Activated naive CD8-positive, alpha-beta T cell treated with anti-CD3 and anti-CD28 coated beads for 36 hours (primary cell): ENCODE data around the gene UNK. TPM values are rescaled to one million over a fixed set of nuclear protein-coding genes. Genes with fewer than 3 reads are reported as not detected.
A peak's percentile ranks its signal among the peaks of the same experiment; 100 is the strongest.
"Not testable (repeated sequence)": the region's sequence is repeated elsewhere in the genome, so short reads cannot be mapped to it uniquely, and the experiment has no call there.

Experiments
- DNase-seq: peaks from one replicate; pipeline ENCODE4 v3.0.0; 2021
- H3K27ac Mint-ChIP-seq: one replicate; pipeline ENCODE4 v1.8.0; 2022; ENCODE audit warnings: mild to moderate bottlenecking, moderate library complexity, mixed read lengths
- H3K27me3 Mint-ChIP-seq: one replicate; pipeline ENCODE4 v1.8.0; 2022; ENCODE audit warnings: mild to moderate bottlenecking, mixed read lengths
- H3K36me3 Mint-ChIP-seq: one replicate; pipeline ENCODE4 v1.8.0; 2021; ENCODE audit warnings: mild to moderate bottlenecking, mixed read lengths
- H3K4me1 Mint-ChIP-seq: one replicate; pipeline ENCODE4 v1.8.0; 2021; ENCODE audit warnings: mixed read lengths
- H3K4me3 Mint-ChIP-seq: one replicate; pipeline ENCODE4 v1.8.0; 2022; ENCODE audit warnings: mild to moderate bottlenecking, moderate library complexity, mixed read lengths
- H3K9me3 Mint-ChIP-seq: one replicate; pipeline ENCODE4 v1.8.0; 2022; ENCODE audit warnings: mixed read lengths
- total RNA-seq, 2 experiments: library from RNA; stranded (reverse); gene quantifications; one replicate each; pipeline ENCODE4 v1.2.3, GENCODE V29; 2021

UNK gene
- total RNA-seq, 2 experiments from 2014 or later: 26.9 to 27.4 TPM

GRCh38 chr17:75751676-75752404, 32.8 kb upstream of the UNK start:
- peaks cover 4% of the 10 kb centered on the region for H3K27me3 Mint-ChIP-seq
- peaks cover 13% of the 10 kb centered on the region for H3K4me1 Mint-ChIP-seq
- no peak overlapping the region for H3K27ac Mint-ChIP-seq
- no peak overlapping the region for H3K4me3 Mint-ChIP-seq
- DNase-seq: no peak
- no peaks in the 10 kb centered on the region for H3K9me3 Mint-ChIP-seq
- no peaks in the 10 kb centered on the region for H3K36me3 Mint-ChIP-seq

DNA sequence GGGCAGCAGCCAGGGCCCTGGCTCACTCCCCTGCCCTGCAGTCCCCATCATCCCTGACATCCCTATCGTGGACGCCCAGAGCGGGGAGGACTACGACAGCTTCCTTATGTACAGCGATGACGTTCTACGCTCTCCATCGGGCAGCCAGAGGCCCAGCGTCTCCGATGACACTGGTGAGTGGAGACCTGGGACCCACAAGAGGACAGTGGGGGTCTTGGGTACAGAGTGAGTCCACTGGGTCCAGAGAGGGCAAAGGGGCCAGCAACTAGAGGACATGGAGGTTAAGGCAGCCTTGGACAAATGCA, 32.2 kb upstream of the UNK start:
- Mint-ChIP-seq H3K36me3 (no peaks in the 10 kb centered on the region), H3K27ac (no peak overlapping the region), H3K27me3 (peaks cover 4% of the 10 kb centered on the region), H3K9me3 (no peaks in the 10 kb centered on the region), H3K4me3 (no peak overlapping the region), H3K4me1 (peaks cover 13% of the 10 kb centered on the region)
- DNase-seq: no peak

GRCh38 chr17:75752802-75753513, 31.6 kb upstream of the UNK start:
- H3K27me3 Mint-ChIP-seq: peaks cover under 1% of the 10 kb centered on the region
- H3K4me3 Mint-ChIP-seq: peak overlapping the region; percentile 57
- DNase-seq: no peak
- no peaks in the 10 kb centered on the region for H3K9me3 Mint-ChIP-seq
- no peaks in the 10 kb centered on the region for H3K36me3 Mint-ChIP-seq
- H3K4me1 Mint-ChIP-seq: peaks cover 10% of the 10 kb centered on the region
- no peak overlapping the region for H3K27ac Mint-ChIP-seq

DNA sequence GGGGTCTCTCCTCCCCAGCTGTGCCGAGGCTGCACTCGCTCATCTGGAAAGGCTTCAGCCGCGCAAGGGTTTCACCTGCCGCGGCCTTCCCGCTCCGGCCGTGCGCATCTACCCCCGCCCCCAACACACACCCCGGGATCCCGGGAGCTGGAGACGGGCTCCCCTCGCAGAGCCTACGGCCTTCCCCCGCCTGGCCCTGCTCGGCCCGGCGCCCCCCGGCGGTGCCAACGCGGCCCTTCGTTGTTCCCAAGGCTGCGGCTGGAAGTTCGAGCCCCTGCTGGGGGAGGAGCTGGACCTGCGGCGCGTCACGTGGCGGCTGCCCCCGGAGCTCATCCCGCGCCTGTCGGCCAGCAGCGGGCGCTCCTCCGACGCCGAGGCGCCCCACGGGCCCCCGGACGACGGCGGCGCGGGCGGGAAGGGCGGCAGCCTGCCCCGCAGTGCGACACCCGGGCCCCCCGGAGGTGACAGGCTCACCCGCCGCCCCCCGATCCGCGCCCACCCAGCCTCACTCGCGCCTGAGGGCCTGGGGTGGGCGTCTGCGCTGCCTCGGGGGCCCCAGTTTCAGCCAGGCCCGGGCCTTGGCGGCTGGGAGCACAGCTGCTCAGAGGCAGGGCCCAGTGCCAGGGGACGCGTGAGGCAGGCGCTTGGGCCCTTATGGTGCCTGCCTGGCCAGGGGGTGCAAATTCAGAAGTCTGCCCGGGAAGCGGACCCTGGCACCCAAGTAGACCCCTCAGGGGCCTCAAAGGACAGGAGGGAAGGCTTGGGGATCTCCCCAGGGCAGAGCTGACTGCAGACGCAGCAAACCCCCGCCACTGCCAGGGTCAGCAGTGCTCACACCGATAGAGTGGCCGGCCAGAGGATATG, 30.9 kb upstream of the UNK start:
- Mint-ChIP-seq H3K27me3 (no peaks in the 10 kb centered on the region), H3K27ac (no peak overlapping the region), H3K9me3 (no peaks in the 10 kb centered on the region), H3K4me3 (peak overlapping the region; percentile 57), H3K4me1 (peaks cover 10% of the 10 kb centered on the region), H3K36me3 (no peaks in the 10 kb centered on the region)
- DNase-seq: peak; percentile 85

DNA sequence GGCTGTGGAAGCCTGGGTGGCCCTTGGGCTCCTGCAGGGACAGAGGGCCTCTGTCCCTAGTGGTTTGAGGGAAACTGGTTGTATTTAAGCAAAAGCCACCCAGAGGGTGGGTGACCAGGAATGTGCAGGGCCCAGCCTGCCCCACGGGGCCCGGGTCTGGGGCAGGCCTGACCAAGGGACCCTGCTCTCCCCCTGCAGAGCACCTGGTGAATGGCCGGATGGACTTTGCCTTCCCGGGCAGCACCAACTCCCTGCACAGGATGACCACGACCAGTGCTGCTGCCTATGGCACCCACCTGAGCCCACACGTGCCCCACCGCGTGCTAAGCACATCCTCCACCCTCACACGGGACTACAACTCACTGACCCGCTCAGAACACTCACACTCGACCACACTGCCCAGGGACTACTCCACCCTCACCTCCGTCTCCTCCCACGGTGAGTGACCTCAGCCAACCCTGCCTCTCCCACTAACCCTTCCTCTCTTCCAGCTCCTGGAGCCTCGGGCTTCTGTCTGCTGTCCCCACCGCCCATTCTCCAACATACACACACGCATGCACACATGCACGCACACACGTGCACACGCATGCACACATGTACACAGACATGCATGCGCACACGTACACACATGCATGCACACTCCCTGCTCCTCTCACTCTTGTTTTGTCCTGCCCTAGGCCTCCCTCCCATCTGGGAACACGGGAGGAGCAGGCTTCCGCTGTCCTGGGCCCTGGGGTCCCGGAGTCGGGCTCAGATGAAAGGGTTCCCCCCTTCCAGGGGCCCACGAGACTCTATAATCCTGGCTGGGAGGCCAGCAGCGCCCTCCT, 30.0 kb upstream of the UNK start:
- peak overlapping the region; percentile 40 for H3K4me3 Mint-ChIP-seq
- no peak overlapping the region for H3K27ac Mint-ChIP-seq
- H3K36me3 Mint-ChIP-seq: no peaks in the 10 kb centered on the region
- no peaks in the 10 kb centered on the region for H3K9me3 Mint-ChIP-seq
- H3K4me1 Mint-ChIP-seq: peaks cover 10% of the 10 kb centered on the region
- DNase-seq: no peak
- no peaks in the 10 kb centered on the region for H3K27me3 Mint-ChIP-seq

DNA sequence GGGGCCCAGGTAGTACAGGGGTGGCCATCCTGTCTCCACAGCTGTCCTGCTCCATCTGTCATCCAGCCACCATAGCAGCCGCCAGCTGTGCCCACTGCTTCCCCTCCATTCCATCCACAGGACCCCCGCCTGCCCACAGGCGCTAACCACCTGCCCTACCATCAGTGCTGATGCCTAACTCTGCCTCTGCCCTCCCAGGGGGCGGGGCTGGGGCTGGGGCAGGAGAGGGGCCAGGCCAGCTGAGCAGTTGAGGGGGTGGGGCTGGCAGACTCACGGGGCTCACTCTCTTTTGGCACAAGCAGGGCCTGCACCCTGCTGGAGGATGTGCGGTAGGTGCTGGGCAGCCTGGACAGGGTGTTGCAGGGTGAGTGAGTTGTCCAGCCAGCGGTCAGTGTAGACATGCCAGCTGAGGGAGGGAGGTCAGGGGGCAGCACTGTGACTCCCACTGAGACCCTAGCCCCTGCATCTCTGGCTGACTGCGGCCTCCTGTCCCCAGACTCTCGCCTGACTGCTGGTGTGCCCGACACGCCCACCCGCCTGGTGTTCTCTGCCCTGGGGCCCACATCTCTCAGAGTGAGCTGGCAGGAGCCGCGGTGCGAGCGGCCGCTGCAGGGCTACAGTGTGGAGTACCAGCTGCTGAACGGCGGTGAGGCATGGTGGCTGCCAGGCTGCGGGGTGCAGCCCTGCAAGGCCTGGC, 29.3 kb upstream of the UNK start:
- Mint-ChIP-seq H3K36me3 (no peaks in the 10 kb centered on the region), H3K9me3 (no peaks in the 10 kb centered on the region), H3K4me1 (peaks cover 7% of the 10 kb centered on the region), H3K27me3 (no peaks in the 10 kb centered on the region), H3K4me3 (peak overlapping the region; percentile 40), H3K27ac (no peak overlapping the region)
- DNase-seq: no peak

- H3K27me3 Mint-ChIP-seq: no peaks in the 10 kb centered on the region
- H3K4me3 Mint-ChIP-seq: no peak overlapping the region
- no peaks in the 10 kb centered on the region for H3K9me3 Mint-ChIP-seq
- H3K4me1 Mint-ChIP-seq: peaks cover 7% of the 10 kb centered on the region
- no peak for DNase-seq
- no peaks in the 10 kb centered on the region for H3K36me3 Mint-ChIP-seq
- no peak overlapping the region for H3K27ac Mint-ChIP-seq
These were observed 28.6 kb upstream of the UNK start for GRCh38 chr17:75755990-75756389.

GRCh38 chr17:75756451-75757085, 28.0 kb upstream of the UNK start:
- no peaks in the 10 kb centered on the region for H3K9me3 Mint-ChIP-seq
- no peaks in the 10 kb centered on the region for H3K36me3 Mint-ChIP-seq
- H3K4me1 Mint-ChIP-seq: peaks cover 7% of the 10 kb centered on the region
- H3K27ac Mint-ChIP-seq: no peak overlapping the region
- DNase-seq: no peak
- H3K4me3 Mint-ChIP-seq: no peak overlapping the region
- H3K27me3 Mint-ChIP-seq: no peaks in the 10 kb centered on the region

- no peaks in the 10 kb centered on the region for H3K36me3 Mint-ChIP-seq
- no peaks in the 10 kb centered on the region for H3K27me3 Mint-ChIP-seq
- no peak for DNase-seq
- peaks cover 7% of the 10 kb centered on the region for H3K4me1 Mint-ChIP-seq
- no peak overlapping the region for H3K4me3 Mint-ChIP-seq
- H3K9me3 Mint-ChIP-seq: no peaks in the 10 kb centered on the region
- no peak overlapping the region for H3K27ac Mint-ChIP-seq
These were observed 27.4 kb upstream of the UNK start for GRCh38 chr17:75757086-75757681.

DNA sequence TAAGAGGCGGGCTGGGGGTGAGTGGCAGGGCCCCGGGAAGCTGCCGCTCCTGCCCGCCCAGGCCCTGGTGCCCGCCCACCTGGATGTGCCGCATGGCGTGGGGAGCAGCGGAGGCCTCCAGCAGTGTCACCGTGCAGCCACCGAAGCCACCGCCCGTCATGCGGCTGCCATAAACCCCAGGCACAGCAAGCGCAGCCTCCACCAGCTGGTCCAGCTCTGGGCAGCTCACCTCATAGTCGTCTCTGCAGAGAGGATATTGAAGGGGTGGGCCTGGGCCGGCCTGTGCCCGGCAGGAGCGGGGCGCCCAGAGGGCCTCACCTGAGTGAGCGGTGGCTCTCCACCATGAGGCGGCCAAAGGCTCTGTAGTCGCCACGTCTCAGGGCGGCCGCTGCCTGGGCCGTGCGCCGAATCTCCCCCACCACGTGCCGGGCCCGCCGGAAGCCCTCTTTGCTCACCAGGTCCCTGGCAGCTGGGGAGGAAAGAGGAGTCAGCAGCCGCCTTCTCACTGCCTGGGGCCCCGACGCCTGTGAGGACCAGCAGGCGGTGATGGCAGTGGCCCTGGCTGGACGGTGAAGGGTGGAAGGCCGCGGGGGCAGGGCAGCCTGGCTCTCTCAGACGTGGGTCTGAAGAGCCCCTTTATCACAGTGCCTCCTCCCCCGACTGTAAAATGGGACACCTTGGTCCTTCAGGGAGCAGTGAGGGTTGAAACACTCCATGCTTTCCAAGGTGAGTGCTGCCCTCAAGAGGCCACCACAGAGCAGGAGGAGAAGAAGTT, 26.3 kb upstream of the UNK start:
- H3K36me3 Mint-ChIP-seq: peaks cover 2% of the 10 kb centered on the region
- H3K9me3 Mint-ChIP-seq: no peaks in the 10 kb centered on the region
- no peak for DNase-seq
- H3K27ac Mint-ChIP-seq: no peak overlapping the region
- no peak overlapping the region for H3K4me3 Mint-ChIP-seq
- H3K4me1 Mint-ChIP-seq: peaks cover 5% of the 10 kb centered on the region
- H3K27me3 Mint-ChIP-seq: no peaks in the 10 kb centered on the region

DNA sequence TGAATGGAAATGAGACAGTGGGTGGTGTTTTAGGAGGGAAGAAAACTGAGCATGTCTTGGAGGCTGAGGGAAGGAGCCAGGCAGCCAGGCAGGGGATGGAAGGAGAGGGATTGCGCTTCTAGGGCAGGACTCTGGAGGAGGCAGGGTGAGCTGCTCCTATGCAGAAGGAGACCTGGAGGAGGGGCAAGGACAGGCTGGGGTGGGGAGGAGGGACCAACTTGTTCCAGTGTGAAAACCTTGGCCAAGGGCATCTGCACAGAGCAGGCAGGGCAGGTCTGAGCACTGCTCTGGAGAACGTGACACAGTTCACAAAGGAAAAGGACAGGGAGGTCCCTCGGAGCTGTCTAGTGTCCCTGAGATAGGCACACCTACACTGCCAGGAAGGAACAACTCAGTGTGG, 25.1 kb upstream of the UNK start:
- Mint-ChIP-seq H3K4me1 (peaks cover 10% of the 10 kb centered on the region), H3K36me3 (peaks cover 2% of the 10 kb centered on the region), H3K9me3 (no peaks in the 10 kb centered on the region), H3K4me3 (no peak overlapping the region), H3K27me3 (no peaks in the 10 kb centered on the region), H3K27ac (no peak overlapping the region)
- DNase-seq: no peak

DNA sequence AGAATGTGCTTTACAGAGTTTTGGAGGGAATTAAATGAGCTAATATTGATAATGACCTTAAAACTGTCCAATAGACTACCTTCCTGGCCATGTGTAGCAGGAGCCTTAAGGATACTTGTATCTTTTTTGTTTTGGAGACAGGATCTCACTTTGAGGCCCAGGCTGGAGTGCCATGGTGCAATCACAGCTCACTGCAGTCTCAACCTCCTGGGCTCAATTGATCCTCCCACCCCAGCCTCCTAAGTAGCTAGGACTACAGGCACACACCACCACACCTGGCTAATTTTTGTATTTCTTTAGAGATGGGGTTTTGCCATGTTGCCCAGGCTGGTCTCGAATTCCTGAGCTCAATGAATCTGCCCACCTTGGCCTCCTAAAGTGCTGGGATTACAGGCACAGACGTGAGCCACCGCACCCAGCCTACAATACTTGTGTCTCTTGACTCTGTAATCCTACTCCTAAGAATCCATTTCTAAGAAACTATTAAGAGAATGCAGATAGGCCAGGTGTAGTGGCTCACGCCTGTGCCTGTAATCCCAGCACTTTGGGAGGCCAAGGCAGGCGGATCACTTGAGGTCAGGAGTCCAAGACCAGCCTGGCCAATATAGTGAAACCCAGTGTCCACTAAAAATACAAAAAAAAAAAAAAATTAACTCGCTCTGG, 24.5 kb upstream of the UNK start:
- not testable (repeated sequence) for H3K9me3 Mint-ChIP-seq, H3K36me3 Mint-ChIP-seq, H3K4me3 Mint-ChIP-seq, H3K4me1 Mint-ChIP-seq, H3K27me3 Mint-ChIP-seq, DNase-seq, H3K27ac Mint-ChIP-seq
